Ishikawa (cell line): ENCODE measurements around the gene ADGRG6.

ENCODE experiments used
- CEBPB ChIP-seq: IDR thresholded peaks from 2 replicates; pipeline ENCODE4 v1.6.1; 2012
- CREB1 ChIP-seq: IDR thresholded peaks from 2 replicates; pipeline ENCODE4 v1.6.1; 2012; ENCODE audit warnings: low read depth
- EGR1 ChIP-seq: IDR thresholded peaks from 2 replicates; pipeline ENCODE4 v1.6.1; 2012
- EP300 ChIP-seq: IDR thresholded peaks from 2 replicates; pipeline ENCODE4 v1.6.1; 2012; ENCODE audit warnings: borderline replicate concordance
- FOXM1 ChIP-seq: IDR thresholded peaks from 2 replicates; pipeline ENCODE4 v1.6.1; 2012; ENCODE audit warnings: low read depth, borderline replicate concordance
- NFIC ChIP-seq: IDR thresholded peaks from 2 replicates; pipeline ENCODE4 v1.6.1; 2012
- RAD21 ChIP-seq: IDR thresholded peaks from 2 replicates; pipeline ENCODE4 v1.6.1; 2012; ENCODE audit warnings: low read depth
- TAF1 ChIP-seq: IDR thresholded peaks from 2 replicates; pipeline ENCODE4 v1.6.1; 2012; ENCODE audit warnings: low read depth, mild to moderate bottlenecking
- TCF12 ChIP-seq: IDR thresholded peaks from 2 replicates; pipeline ENCODE4 v1.6.1; 2012; ENCODE audit warnings: low read depth
- TEAD4 ChIP-seq: IDR thresholded peaks from 2 replicates; pipeline ENCODE4 v1.6.1; 2012
- YY1 ChIP-seq: IDR thresholded peaks from 2 replicates; pipeline ENCODE4 v1.6.1; 2012; ENCODE audit warnings: low read depth
- ZBTB7A ChIP-seq: IDR thresholded peaks from 2 replicates; pipeline ENCODE4 v1.6.1; 2012; ENCODE audit warnings: low read depth
- TF ChIP-seq, protein P1 (sequence below): IDR thresholded peaks from 2 replicates; pipeline ENCODE4 v1.6.1; 2012; ENCODE audit warnings: low read depth, mild to moderate bottlenecking
- TF ChIP-seq, protein P2 (sequence below): IDR thresholded peaks from 2 replicates; pipeline ENCODE4 v1.6.1; 2012
- TF ChIP-seq, protein P3 (sequence below): IDR thresholded peaks from 2 replicates; pipeline ENCODE4 v1.6.1; 2012

The ADGRG6 gene

DNA sequence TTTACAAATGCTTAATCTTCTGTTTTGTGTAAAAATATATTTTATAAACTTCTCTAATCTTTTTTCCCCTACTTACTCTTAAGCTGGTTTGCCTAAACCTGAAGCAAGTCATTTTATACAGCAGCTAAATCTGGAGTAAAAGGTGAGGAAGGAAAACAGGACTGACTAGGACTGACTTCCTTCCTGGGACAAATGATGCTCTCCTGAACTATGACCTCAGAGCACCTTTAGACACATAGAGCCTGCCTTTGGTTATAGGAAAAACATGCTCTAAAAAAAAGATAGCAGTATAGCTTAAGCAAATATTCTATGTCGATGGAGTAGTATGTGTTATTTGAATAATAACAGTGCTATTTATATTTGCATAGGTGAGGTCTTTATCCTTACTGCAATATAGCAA lies 21.5 kb upstream of the ADGRG6 start:
- TF ChIP-seq TCF12: no peak

DNA sequence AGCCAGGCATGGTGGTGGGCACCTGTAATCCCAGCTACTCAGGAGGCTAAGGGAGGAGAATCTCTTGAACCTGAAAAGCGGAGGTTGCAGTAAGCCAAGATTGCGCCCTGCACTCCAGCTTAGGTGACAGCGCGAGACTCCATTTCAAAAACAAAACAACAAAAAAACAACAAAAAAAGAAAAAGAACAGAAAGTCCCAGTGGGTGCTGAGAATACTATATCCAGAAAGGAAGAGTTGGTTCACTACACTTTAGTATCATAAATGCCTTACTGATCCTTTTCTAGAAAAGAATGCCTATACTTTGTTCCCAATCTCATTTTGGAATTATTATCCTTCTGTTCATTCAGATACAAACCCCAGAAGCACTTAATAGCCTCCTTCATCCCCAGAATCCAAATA lies 20.9 kb upstream of the ADGRG6 start:
- no peak for TF ChIP-seq EGR1
- TF ChIP-seq ZBTB7A: no peak
- TF ChIP-seq CEBPB: no peak
- no peak for TF ChIP-seq RAD21
- TF ChIP-seq, protein P1, sequence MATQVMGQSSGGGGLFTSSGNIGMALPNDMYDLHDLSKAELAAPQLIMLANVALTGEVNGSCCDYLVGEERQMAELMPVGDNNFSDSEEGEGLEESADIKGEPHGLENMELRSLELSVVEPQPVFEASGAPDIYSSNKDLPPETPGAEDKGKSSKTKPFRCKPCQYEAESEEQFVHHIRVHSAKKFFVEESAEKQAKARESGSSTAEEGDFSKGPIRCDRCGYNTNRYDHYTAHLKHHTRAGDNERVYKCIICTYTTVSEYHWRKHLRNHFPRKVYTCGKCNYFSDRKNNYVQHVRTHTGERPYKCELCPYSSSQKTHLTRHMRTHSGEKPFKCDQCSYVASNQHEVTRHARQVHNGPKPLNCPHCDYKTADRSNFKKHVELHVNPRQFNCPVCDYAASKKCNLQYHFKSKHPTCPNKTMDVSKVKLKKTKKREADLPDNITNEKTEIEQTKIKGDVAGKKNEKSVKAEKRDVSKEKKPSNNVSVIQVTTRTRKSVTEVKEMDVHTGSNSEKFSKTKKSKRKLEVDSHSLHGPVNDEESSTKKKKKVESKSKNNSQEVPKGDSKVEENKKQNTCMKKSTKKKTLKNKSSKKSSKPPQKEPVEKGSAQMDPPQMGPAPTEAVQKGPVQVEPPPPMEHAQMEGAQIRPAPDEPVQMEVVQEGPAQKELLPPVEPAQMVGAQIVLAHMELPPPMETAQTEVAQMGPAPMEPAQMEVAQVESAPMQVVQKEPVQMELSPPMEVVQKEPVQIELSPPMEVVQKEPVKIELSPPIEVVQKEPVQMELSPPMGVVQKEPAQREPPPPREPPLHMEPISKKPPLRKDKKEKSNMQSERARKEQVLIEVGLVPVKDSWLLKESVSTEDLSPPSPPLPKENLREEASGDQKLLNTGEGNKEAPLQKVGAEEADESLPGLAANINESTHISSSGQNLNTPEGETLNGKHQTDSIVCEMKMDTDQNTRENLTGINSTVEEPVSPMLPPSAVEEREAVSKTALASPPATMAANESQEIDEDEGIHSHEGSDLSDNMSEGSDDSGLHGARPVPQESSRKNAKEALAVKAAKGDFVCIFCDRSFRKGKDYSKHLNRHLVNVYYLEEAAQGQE: no peak
- TF ChIP-seq, protein P2, sequence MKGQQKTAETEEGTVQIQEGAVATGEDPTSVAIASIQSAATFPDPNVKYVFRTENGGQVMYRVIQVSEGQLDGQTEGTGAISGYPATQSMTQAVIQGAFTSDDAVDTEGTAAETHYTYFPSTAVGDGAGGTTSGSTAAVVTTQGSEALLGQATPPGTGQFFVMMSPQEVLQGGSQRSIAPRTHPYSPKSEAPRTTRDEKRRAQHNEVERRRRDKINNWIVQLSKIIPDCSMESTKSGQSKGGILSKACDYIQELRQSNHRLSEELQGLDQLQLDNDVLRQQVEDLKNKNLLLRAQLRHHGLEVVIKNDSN: no peak
- TF ChIP-seq TCF12: no peak
- TF ChIP-seq CREB1: no peak
- TF ChIP-seq YY1: no peak
- TF ChIP-seq, protein P3, sequence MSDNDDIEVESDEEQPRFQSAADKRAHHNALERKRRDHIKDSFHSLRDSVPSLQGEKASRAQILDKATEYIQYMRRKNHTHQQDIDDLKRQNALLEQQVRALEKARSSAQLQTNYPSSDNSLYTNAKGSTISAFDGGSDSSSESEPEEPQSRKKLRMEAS: no peak

DNA sequence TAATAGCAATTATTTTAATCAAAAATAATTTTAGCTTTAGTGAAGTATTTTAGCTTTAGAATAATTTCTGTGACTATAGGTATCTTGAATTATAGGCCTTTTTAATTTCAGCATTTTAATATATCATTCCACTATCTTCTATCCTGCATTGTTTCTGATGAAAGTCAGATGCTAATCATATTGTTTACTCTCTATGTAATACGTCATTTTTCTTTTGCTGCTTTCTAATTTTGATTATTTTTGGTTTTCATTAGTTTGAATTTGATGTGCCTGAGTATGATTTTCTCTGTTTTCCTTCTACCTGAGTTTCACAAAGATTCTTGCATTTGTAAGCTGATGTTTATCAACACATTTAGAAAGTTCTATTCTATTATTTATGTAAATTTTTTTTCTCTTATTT lies 17.4 kb upstream of the ADGRG6 start:
- TF ChIP-seq CEBPB (no peak), CREB1 (no peak), YY1 (no peak), ZBTB7A (no peak), RAD21 (no peak), EGR1 (no peak)
- TF ChIP-seq, protein P3: no peak
- TF ChIP-seq, protein P2: no peak

DNA sequence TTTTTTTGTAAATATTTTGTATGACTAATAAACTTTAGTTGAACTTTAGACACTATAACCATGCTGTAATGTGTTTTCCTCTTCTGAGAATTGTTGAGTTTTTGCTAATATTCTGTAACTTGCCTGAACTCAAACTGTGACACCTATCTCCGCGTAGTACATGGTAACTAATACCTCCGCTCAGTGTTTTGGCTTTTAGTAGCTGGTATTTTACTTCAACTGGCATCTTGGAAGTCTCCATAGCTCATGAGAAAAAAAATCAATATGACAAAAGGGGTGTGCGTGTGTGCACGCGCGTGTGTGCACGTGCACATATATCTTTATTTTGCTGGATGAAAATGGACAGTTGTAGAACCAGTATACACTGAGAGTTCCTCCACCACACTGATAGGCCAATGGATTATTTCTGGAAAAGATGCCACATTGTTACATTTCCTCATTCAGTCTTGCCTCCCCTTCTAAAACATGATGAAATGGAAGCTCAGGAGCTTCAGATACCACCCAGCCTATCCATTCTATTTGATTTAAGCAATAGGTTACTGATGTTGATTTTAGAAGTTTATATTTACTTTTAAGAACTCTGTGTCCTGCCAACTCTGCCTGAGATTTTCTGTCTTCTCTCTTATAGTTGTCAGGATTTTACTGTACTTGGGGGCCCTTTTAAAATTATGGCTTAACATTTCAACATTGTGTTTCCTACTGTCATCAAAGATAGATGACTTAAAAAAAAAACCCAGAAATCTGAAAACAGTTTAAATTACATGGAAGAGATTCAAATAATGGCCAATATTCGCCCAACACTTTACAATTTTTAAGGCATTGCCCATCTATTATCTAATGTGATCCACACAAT lies 16.3 kb upstream of the ADGRG6 start:
- TF ChIP-seq TAF1: no peak

DNA sequence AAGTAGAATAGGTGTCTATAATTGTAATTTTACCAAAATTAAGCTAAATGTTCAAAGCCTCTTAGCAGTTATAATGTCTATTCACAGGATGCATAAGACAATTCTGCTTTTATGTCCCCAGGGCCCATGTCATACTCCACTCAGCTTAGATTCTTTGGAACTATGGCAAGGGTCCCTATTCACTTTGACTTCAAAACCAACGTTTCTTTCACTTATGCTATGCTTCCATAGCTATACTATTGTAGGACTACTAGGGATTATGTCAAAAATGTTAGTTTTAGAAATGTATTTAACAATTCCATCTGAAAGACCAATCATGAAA lies 15.8 kb upstream of the ADGRG6 start:
- TF ChIP-seq, protein P1: no peak
- TF ChIP-seq CEBPB (no peak), TAF1 (no peak), TCF12 (no peak), EP300 (no peak), TEAD4 (no peak), CREB1 (no peak), YY1 (no peak), FOXM1 (no peak), EGR1 (no peak), NFIC (no peak), RAD21 (no peak), ZBTB7A (no peak)
- TF ChIP-seq, protein P2: no peak
- TF ChIP-seq, protein P3: no peak

DNA sequence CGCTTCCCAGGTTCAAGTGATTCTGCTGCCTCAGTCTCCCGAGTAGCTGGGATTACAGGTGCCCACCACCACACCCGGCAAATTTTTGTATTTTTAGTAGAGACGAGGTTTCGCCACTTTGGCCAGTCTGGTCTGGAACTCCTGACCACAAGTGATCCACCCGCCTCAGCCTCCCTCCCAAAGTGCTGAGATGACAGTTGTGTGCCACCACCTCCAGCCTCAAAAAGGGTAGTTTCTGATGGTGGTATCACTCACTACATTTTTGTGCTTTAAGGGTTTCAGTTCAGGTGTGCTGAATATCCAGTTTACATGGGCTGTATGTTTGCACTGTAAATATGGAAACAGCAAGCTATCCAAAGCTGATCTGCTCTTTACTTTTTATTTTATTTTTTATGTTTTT lies 12.1 kb upstream of the ADGRG6 start:
- TF ChIP-seq, protein P3: no peak
- no peak for TF ChIP-seq CEBPB
